Lower leg skin (tissue), 3 donors: Measurements from ENCODE around the gene OSBPL2.

Source experiments
- POLR2A ChIP-seq, 2 donors: fragments of 450-650 bp; IDR thresholded peaks; one replicate each; pipeline ENCODE4 v1.6.1; 2016 to 2017; ENCODE audit warnings: antibody characterized with exemption in 2 of 2, mild to moderate bottlenecking in 1 of 2, moderate library complexity in 1 of 2
- TF ChIP-seq, protein P1 (sequence below), 3 donors: fragments of 450-650 bp; IDR thresholded peaks; one replicate each; pipeline ENCODE4 v1.5.1; 2016; ENCODE audit warnings: antibody characterized with exemption in 3 of 3, mild to moderate bottlenecking in 3 of 3, moderate library complexity in 2 of 3

DNA sequence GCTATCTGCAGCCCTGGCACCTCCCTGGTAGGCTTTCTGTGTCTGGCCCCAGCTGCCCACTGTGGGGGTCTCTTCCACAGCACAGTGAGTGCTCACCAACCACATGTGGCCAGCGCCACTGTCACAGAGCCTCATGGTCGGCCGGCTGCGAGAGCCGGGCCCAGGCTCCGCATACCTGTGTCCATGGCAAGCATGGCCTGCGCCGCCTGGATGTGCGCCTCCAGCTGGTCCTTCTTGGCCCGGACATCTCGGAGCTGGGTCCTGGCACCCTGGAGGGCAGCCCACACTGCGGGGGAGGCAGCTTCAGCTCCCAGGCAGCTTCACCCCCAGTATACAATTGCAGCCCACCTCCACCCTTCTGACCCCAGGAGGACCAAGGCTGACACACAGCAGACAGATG lies 77.5 kb downstream of the OSBPL2 start:
- TF ChIP-seq, protein P1, sequence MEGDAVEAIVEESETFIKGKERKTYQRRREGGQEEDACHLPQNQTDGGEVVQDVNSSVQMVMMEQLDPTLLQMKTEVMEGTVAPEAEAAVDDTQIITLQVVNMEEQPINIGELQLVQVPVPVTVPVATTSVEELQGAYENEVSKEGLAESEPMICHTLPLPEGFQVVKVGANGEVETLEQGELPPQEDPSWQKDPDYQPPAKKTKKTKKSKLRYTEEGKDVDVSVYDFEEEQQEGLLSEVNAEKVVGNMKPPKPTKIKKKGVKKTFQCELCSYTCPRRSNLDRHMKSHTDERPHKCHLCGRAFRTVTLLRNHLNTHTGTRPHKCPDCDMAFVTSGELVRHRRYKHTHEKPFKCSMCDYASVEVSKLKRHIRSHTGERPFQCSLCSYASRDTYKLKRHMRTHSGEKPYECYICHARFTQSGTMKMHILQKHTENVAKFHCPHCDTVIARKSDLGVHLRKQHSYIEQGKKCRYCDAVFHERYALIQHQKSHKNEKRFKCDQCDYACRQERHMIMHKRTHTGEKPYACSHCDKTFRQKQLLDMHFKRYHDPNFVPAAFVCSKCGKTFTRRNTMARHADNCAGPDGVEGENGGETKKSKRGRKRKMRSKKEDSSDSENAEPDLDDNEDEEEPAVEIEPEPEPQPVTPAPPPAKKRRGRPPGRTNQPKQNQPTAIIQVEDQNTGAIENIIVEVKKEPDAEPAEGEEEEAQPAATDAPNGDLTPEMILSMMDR (IDR thresholded peaks at IDR 0.05) = no peak
- TF ChIP-seq POLR2A (IDR thresholded peaks at IDR 0.05) = no peak
